PFSK-1 (cell line): Measurements from ENCODE around the gene SV2C.

ENCODE experiments used
- FOXP2 ChIP-seq: optimal IDR thresholded peaks from 2 replicates; pipeline ENCODE3; 2011; ENCODE audit warnings: borderline replicate concordance, control low read depth, inconsistent platforms; ENCODE audit not compliant: insufficient read depth; ENCODE audit errors: extremely low read length, extremely low read depth
- POLR2AphosphoS5 ChIP-seq: IDR thresholded peaks from 2 replicates; pipeline ENCODE4 v1.6.1; 2012; ENCODE audit warnings: low read depth, mild to moderate bottlenecking, control low read depth, low read length, moderate library complexity
- REST ChIP-seq, 2 experiments: IDR thresholded peaks; 2 replicates each; pipeline versions ENCODE4 v1.6.1 to v1.8.0; 2011 to 2012; ENCODE audit warnings: low read depth in 2 of 2, low read length in 2 of 2, control low read depth in 1 of 2, inconsistent platforms in 1 of 2, mild to moderate bottlenecking in 1 of 2, moderate library complexity in 1 of 2; ENCODE audit not compliant: insufficient read depth in 1 of 2
- TAF1 ChIP-seq: IDR thresholded peaks from 2 replicates; pipeline ENCODE4 v1.6.1; 2012; ENCODE audit warnings: low read length, control low read depth, borderline replicate concordance; ENCODE audit not compliant: insufficient read depth

GRCh38 chr5:76290321-76290757 lies 207.2 kb downstream of the SV2C start:
- TF ChIP-seq REST (IDR thresholded peaks at IDR 0.05; ENCODE audit: insufficient read depth in 1 of 2, low read depth in 2 of 2, low read length in 2 of 2) (no peak), TAF1 (no peak), POLR2AphosphoS5 (no peak), FOXP2 (no peak)
